B cell (primary cell): ENCODE results near the gene AUP1. TPM values are rescaled to one million over a fixed set of nuclear protein-coding genes. Genes with fewer than 3 reads are reported as not detected.

ENCODE experiments used
- ATAC-seq: fragments of 200-7000 bp; cut with Tn5 transposase; one replicate; pipeline ENCODE4 v1.10.0; 2021; ENCODE audit warnings: low read depth, mild to moderate bottlenecking, moderate number of reproducible peaks, moderate library complexity
- CTCF ChIA-PET: fragments of 350-600 bp; sonication (Branson Sonifier 250); formaldehyde crosslinking; loops from one replicate; lab custom pipeline; 2021; ENCODE audit warnings: antibody characterized with exemption, inconsistent platforms; lab: Charles Lee
- POLR2A ChIA-PET: fragments of 350-600 bp; sonication (Branson Sonifier 250); formaldehyde crosslinking; loops from one replicate; lab custom pipeline; 2021; ENCODE audit warnings: antibody characterized with exemption; lab: Charles Lee
- DNase-seq: peaks from one replicate; pipeline ENCODE4 v3.0.0; 2013
- H2AFZ ChIP-seq: 2 replicates; pipeline ENCODE4 v1.6.1; 2012; ENCODE audit warnings: mild to moderate bottlenecking, low read depth, low read length; ENCODE audit not compliant: insufficient read depth, poor library complexity, severe bottlenecking
- H3K27ac ChIP-seq, 2 donors: 1 replicate in 1 of 2; 2 replicates in 1 of 2; pipeline ENCODE4 v1.5.1; 2012 to 2013; ENCODE audit warnings: low read length in 2 of 2, mild to moderate bottlenecking in 2 of 2, moderate library complexity in 1 of 2
- H3K27me3 ChIP-seq, 4 experiments: fragments of 200-600 bp in 1 of 4; sonication (generic) in 1 of 4; replicated peaks in 1 of 4; 1 replicate in 2 of 4; 2 replicates in 2 of 4; pipeline versions ENCODE4 v1.6.1 to v1.7.0; 2013 to 2016; ENCODE audit warnings: low read length in 3 of 4, mild to moderate bottlenecking in 2 of 4, mixed read lengths in 1 of 4, moderate library complexity in 1 of 4; ENCODE audit not compliant: insufficient read depth in 4 of 4, control insufficient read depth in 3 of 4; ENCODE audit errors: control extremely low read depth in 1 of 4
- H3K36me3 ChIP-seq, 2 experiments: replicated peaks in 1 of 2; 1 replicate in 1 of 2; 2 replicates in 1 of 2; pipeline versions ENCODE4 v1.6.1 to v1.7.1; 2013; ENCODE audit warnings: low read length in 1 of 2; ENCODE audit not compliant: insufficient read depth in 2 of 2, control insufficient read depth in 1 of 2; ENCODE audit errors: control extremely low read depth in 1 of 2, extremely low read depth in 1 of 2
- H3K4me1 ChIP-seq, 2 donors: fragments of 200-600 bp in 1 of 2; sonication (generic) in 1 of 2; 1 replicate in 1 of 2; 2 replicates in 1 of 2; pipeline versions ENCODE4 v1.5.1 to v1.6.1; 2013 to 2017; ENCODE audit warnings: low read length in 2 of 2; ENCODE audit not compliant: control insufficient read depth in 2 of 2, insufficient read depth in 2 of 2
- H3K4me2 ChIP-seq: replicated peaks from 2 replicates; pipeline ENCODE3; 2012; ENCODE audit warnings: mild to moderate bottlenecking, low read depth, low read length; ENCODE audit not compliant: poor library complexity, severe bottlenecking
- H3K4me3 ChIP-seq, 5 experiments: fragments of 200-600 bp in 1 of 5; sonication (generic) in 1 of 5; 1 replicate in 3 of 5; 2 replicates in 2 of 5; pipeline versions ENCODE4 v1.5.1 to v1.7.0; 2011 to 2016; ENCODE audit warnings: low read length in 4 of 5, mild to moderate bottlenecking in 4 of 5, low read depth in 2 of 5, control low read depth in 1 of 5, moderate library complexity in 1 of 5; ENCODE audit not compliant: insufficient read depth in 1 of 5; ENCODE audit errors: control extremely low read depth in 1 of 5, extremely low read depth in 1 of 5
- H3K79me2 ChIP-seq: fragments of 200-600 bp; sonication (generic); one replicate; pipeline ENCODE4 v1.6.0; 2016; ENCODE audit warnings: low read length; ENCODE audit not compliant: control insufficient read depth, insufficient read depth
- H3K9ac ChIP-seq: fragments of 200-600 bp; sonication (generic); 2 replicates; pipeline ENCODE4 v1.6.1; 2017; ENCODE audit warnings: mild to moderate bottlenecking, low read length, moderate library complexity
- H3K9me3 ChIP-seq, 3 donors: one replicate each; pipeline versions ENCODE4 v1.6.1 to v1.7.1; 2013; ENCODE audit warnings: low read length in 2 of 3; ENCODE audit not compliant: control insufficient read depth in 2 of 3, insufficient read depth in 1 of 3; ENCODE audit errors: control extremely low read depth in 1 of 3
- H4K20me1 ChIP-seq: 2 replicates; pipeline ENCODE4 v1.6.0; 2012; ENCODE audit warnings: mild to moderate bottlenecking, low read length; ENCODE audit not compliant: insufficient read depth, control insufficient read depth, poor library complexity, severe bottlenecking
- H3K27ac Mint-ChIP-seq: one replicate; pipeline ENCODE4 v1.8.0; 2021; ENCODE audit warnings: mixed read lengths
- H3K27me3 Mint-ChIP-seq: one replicate; pipeline ENCODE4 v1.8.0; 2021; ENCODE audit warnings: mixed read lengths
- H3K4me1 Mint-ChIP-seq: one replicate; pipeline ENCODE4 v1.8.0; 2021; ENCODE audit warnings: mixed read lengths
- H3K4me3 Mint-ChIP-seq: one replicate; pipeline ENCODE4 v1.8.0; 2021; ENCODE audit warnings: mixed read lengths
- H3K9me3 Mint-ChIP-seq: one replicate; pipeline ENCODE4 v1.8.0; 2022; ENCODE audit warnings: mixed read lengths; ENCODE audit not compliant: insufficient read depth
- CTCF ChIP-seq: fragments of 200-600 bp; IDR thresholded peaks from one replicate; pipeline ENCODE4 v1.8.0; 2022; ENCODE audit warnings: antibody characterized with exemption, mild to moderate bottlenecking
- EZH2 ChIP-seq: IDR thresholded peaks from 2 replicates; pipeline ENCODE4 v1.6.1; 2012; ENCODE audit warnings: borderline replicate concordance, low read depth, mild to moderate bottlenecking, moderate library complexity, low read length; ENCODE audit not compliant: insufficient read depth, poor library complexity, severe bottlenecking
- WGBS: methylation state at CpG from one replicate; pipeline ENCODE4 v1.1.5; 2013; ENCODE audit warnings: missing lambda C conversion rate; ENCODE audit not compliant: insufficient coverage; 5-methylcytosine and 5-hydroxymethylcytosine counted together
- intact Hi-C: fragments of 100-400 bp; cut with micrococcal nuclease; formaldehyde crosslinking; loops from one replicate; pipeline ENCODE4 v1.10.0; 2022
- polyA plus RNA-seq: library from polyadenylated mRNA; depleted of rRNA; stranded (reverse); fragments of >200 nt; gene quantifications from 2 replicates; pipeline ENCODE4 v1.2.3, GENCODE V29; 2012
- total RNA-seq, 2 donors: library from RNA; stranded (reverse); fragments of 120-200 nt in 1 of 2; gene quantifications; 1 replicate in 1 of 2; 2 replicates in 1 of 2; pipeline versions ENCODE4 v1.2.3 to v1.2.4, GENCODE V29; 2013 to 2022

AUP1 gene
- total and polyA plus RNA-seq, 2 donors (not counting 1 experiment from before 2014, with no cell fraction given), result 201 to 525 TPM

DNA sequence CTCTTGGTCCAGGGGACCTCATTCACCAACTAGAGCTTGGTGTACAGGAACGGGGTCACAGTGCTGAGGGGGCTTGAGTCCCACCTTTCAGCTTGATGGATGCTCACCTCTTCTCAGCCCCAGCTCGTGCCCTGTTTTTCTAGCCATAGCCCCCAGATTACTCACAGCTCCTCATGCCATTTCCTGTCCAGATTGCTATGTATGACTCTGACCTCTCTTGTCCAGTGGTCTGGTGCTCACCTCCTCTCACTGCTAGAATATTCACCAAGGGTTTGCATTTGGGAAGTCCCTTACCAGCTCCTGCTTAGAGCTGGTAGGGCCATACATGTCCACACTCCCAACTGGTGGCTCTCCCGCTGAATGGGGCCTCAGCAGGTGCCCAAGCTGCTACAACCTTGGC lies 36.0 kb downstream of the AUP1 start:
- Histone ChIP-seq H3K79me2 (peaks cover 4% of the 10 kb centered on the region), H3K27me3 (peaks cover 0 to 16% (median 7%) of the 10 kb centered on the region in 4 experiments), H3K36me3 (peaks cover 0 to 53% of the 10 kb centered on the region in 2 experiments), H3K4me3 (no peak overlapping the region), H3K9ac (no peak overlapping the region), H3K9me3 (peaks cover 0 to 8% (median 0%) of the 10 kb centered on the region in 3 donors), H4K20me1 (peaks cover 10% of the 10 kb centered on the region), H2AFZ (no peak overlapping the region), H3K27ac (no peak overlapping the region), H3K4me1 (peaks cover 11 to 12% of the 10 kb centered on the region in 2 donors), H3K4me2 (no peak overlapping the region)
- Mint-ChIP-seq H3K27me3 (peaks cover 10% of the 10 kb centered on the region), H3K27ac (no peak overlapping the region), H3K9me3 (no peaks in the 10 kb centered on the region), H3K4me1 (peaks cover 11% of the 10 kb centered on the region), H3K4me3 (no peak overlapping the region)
- CTCF ChIA-PET, result interaction anchor here (1.9 to 2.9 kb wide), 2 partner anchors 10 to 94 kb away, joined by 5 to 8 read pairs; no protein-coding TSS in a partner anchor
- intact Hi-C loops, result no loop called here
- WGBS, result 100% methylated on average over 3 of the region's 3 CpGs
- POLR2A ChIA-PET, result no interaction called here
- ATAC-seq (no peak), DNase-seq (no peak)
- no peak for TF ChIP-seq EZH2
- no peak for TF ChIP-seq CTCF

GRCh38 chr2:74491648-74492544 lies 37.6 kb downstream of the AUP1 start:
- H2AFZ ChIP-seq, result no peak overlapping the region
- no peaks in the 10 kb centered on the region for H3K4me1 ChIP-seq
- peaks cover 9% of the 10 kb centered on the region for H3K79me2 ChIP-seq
- peaks cover 25% of the 10 kb centered on the region for H4K20me1 ChIP-seq
- no peaks in the 10 kb centered on the region for H3K9me3 ChIP-seq
- no peak overlapping the region for H3K9ac ChIP-seq
- intact Hi-C loops, result no loop called here
- ChIA-PET POLR2A (interaction anchor here (0.6 kb wide), 1 partner anchor 90 kb away, joined by 9 read pairs; no protein-coding TSS in a partner anchor), CTCF (interaction anchor here (0.9 to 1.9 kb wide), 2 partner anchors 12 to 94 kb away, joined by 3 to 5 read pairs; no protein-coding TSS in a partner anchor)
- Mint-ChIP-seq H3K27me3 (no peaks in the 10 kb centered on the region), H3K9me3 (no peaks in the 10 kb centered on the region), H3K27ac (no peak overlapping the region), H3K4me1 (no peaks in the 10 kb centered on the region), H3K4me3 (no peak overlapping the region)
- no peak overlapping the region for H3K27ac ChIP-seq
- WGBS, result 97% methylated on average over 11 of the region's 12 CpGs
- H3K27me3 ChIP-seq, result no peaks in the 10 kb centered on the region
- H3K4me2 ChIP-seq, result no peak overlapping the region
- ATAC-seq (no peak), DNase-seq (no peak)
- peaks cover 0 to 64% of the 10 kb centered on the region in 2 experiments for H3K36me3 ChIP-seq
- no peak for TF ChIP-seq EZH2
- TF ChIP-seq CTCF, result no peak
- H3K4me3 ChIP-seq, result no peak overlapping the region
